Heart left ventricle (tissue), 16 donors: ENCODE measurements around the gene FAM117B. TPM values are rescaled to one million over a fixed set of nuclear protein-coding genes. Genes with fewer than 3 reads are reported as not detected.

Source experiments
- ATAC-seq, 4 donors: fragments of 200-7000 bp; cut with Tn5 transposase; one replicate each; pipeline ENCODE4 v1.9.1; 2020 to 2022; ENCODE audit warnings: moderate library complexity in 4 of 4, mild to moderate bottlenecking in 3 of 4, moderate number of reproducible peaks in 1 of 4
- DNase-seq, 5 donors: peaks; one replicate each; pipeline ENCODE4 v3.0.0-alpha.2; 2020
- H3K27ac ChIP-seq, 12 donors: fragments of 200-600 bp; sonication (generic) in 4 of 12; one replicate each; pipeline versions ENCODE4 v1.5.0 to v1.8.0; 2016 to 2022; ENCODE audit warnings: mild to moderate bottlenecking in 2 of 12
- H3K27me3 ChIP-seq, 9 donors: fragments of 200-600 bp; sonication (generic) in 2 of 9; one replicate each; pipeline versions ENCODE4 v1.5.1 to v1.8.0; 2016 to 2022; ENCODE audit warnings: mild to moderate bottlenecking in 3 of 9
- H3K36me3 ChIP-seq, 9 donors: fragments of 200-600 bp; sonication (generic) in 2 of 9; one replicate each; pipeline versions ENCODE4 v1.5.0 to v1.8.0; 2018 to 2022; ENCODE audit warnings: mild to moderate bottlenecking in 2 of 9
- H3K4me1 ChIP-seq, 12 donors: fragments of 200-600 bp; sonication (generic) in 4 of 12; one replicate each; pipeline versions ENCODE4 v1.5.0 to v1.8.0; 2016 to 2022; ENCODE audit warnings: mild to moderate bottlenecking in 3 of 12
- H3K4me3 ChIP-seq, 12 donors: fragments of 200-600 bp; sonication (generic) in 4 of 12; one replicate each; pipeline versions ENCODE4 v1.5.0 to v1.8.0; 2017 to 2022; ENCODE audit warnings: mild to moderate bottlenecking in 9 of 12, moderate library complexity in 4 of 12
- H3K9me3 ChIP-seq, 12 donors: fragments of 200-600 bp; sonication (generic) in 4 of 12; one replicate each; pipeline versions ENCODE4 v1.5.0 to v1.8.0; 2016 to 2022; ENCODE audit warnings: mild to moderate bottlenecking in 1 of 12
- CTCF ChIP-seq, 12 donors: fragments of 200-600 bp; sonication (generic) in 4 of 12; IDR thresholded peaks; one replicate each; pipeline versions ENCODE4 v1.5.0 to v1.8.0; 2018 to 2022; ENCODE audit warnings: antibody characterized with exemption in 12 of 12, mild to moderate bottlenecking in 5 of 12
- POLR2A ChIP-seq, 2 donors: fragments of 450-650 bp; IDR thresholded peaks; one replicate each; pipeline ENCODE4 v1.6.1; 2017; ENCODE audit warnings: antibody characterized with exemption in 2 of 2, mild to moderate bottlenecking in 2 of 2, moderate library complexity in 2 of 2
- WGBS, 4 donors: extraction: QIAGEN DNeasy Blood & Tissue Kit in 2 of 4; methylation state at CpG; one replicate each; pipeline versions ENCODE4 v1.1.5 to v1.1.7; 2013 to 2018; 5-methylcytosine and 5-hydroxymethylcytosine counted together
- intact Hi-C, 10 donors: fragments of 100-400 bp; cut with DNase I; formaldehyde crosslinking; loops; one replicate each; pipeline versions ENCODE4 v1.11.1 to v1.14.2; 2022
- polyA plus RNA-seq, 2 donors: library from polyadenylated mRNA; stranded (reverse); fragments of 200-250 nt; gene quantifications; one replicate each; pipeline ENCODE4 v1.2.3, GENCODE V29; 2013
- total RNA-seq, 9 donors: library from RNA; depleted of rRNA in 2 of 9; stranded (reverse); fragments of >200 nt in 2 of 9; fragmentation: NEBNext Ultra II Directional in 3 of 9; extraction: Animal tissue kit (Norgen Biotek cat#: 25700) in 3 of 9; gene quantifications; one replicate each; pipeline versions ENCODE4 v1.1.0 to v1.2.4, GENCODE V29; 2016 to 2023
- donor health status: ischemic (EF 13 %, LVEDD 7.1; RV severe dilation, severe dysfunction).
- donor health status: healthy with polysubstance abuse.
- donor health status: DM: no; HTN: yes; CAD: no.
- donor health status: DM: no; HTN: no; CAD: no.
- donor health status: ischemic (EF 25% LVEDD 6.9; RV normal size, moderate dysfunction).
- donor health status: ischemic (EF 25% LVEDD 5.7; RV mildly dilated, moderate dysfunction).
- donor health status: healthy.
- donor health status: DM: yes; HTN: yes; CAD: no.
- donor health status: ischemic (EF 35%, LVEDD 5.7; RV mildly dilated, moderate dysfunction).
- donor health status: nonischemic (EF 11% LVEDD 7.7; RV severe dilation, severe dysfunction).
- donor health status: DM: yes; HTN: yes; CAD: no.
- donor health status: PGD.
- donor health status: ischemic (EF 29% LVEDD 5.4; RV normal size, mild dysfunction).
- donor health status: nonischemic (EF 23%, LVEDD 6.1; RV moderate dilation, normal function).

FAM117B gene
- total and polyA plus RNA-seq, 11 donors: 0.68 to 6.1 (median 2.1) TPM

- H3K4me1 ChIP-seq: peaks cover 0 to 7% (median 0%) of the 10 kb centered on the region in 12 donors
- H3K36me3 ChIP-seq: peaks cover 0 to 3% (median 0%) of the 10 kb centered on the region in 9 donors
- 91 to 96% (median 95%) methylated on average over 3 of the region's 3 CpGs for WGBS, 4 donors
- no peak overlapping the region for H3K27ac ChIP-seq
- H3K9me3 ChIP-seq: peaks cover 0 to 35% (median 13%) of the 10 kb centered on the region in 12 donors
- DNase-seq (no peak), ATAC-seq (no peak)
- H3K4me3 ChIP-seq: no peak overlapping the region
- no peak for TF ChIP-seq POLR2A (IDR thresholded peaks at IDR 0.05)
- no peak for TF ChIP-seq CTCF (IDR thresholded peaks at IDR 0.05)
- intact Hi-C loops: no loop called here
- H3K27me3 ChIP-seq: no peaks in the 10 kb centered on the region
Observed at GRCh38 chr2:202717598-202718310, 83.0 kb downstream of the FAM117B start.

GRCh38 chr2:202718614-202719013 lies 83.8 kb downstream of the FAM117B start:
- peaks cover 0 to 3% (median 0%) of the 10 kb centered on the region in 9 donors for H3K36me3 ChIP-seq
- no peaks in the 10 kb centered on the region for H3K27me3 ChIP-seq
- H3K4me1 ChIP-seq: peaks cover 0 to 7% (median 0%) of the 10 kb centered on the region in 12 donors
- DNase-seq: no peak
- TF ChIP-seq CTCF (IDR thresholded peaks at IDR 0.05) (no peak), POLR2A (IDR thresholded peaks at IDR 0.05) (no peak)
- no peak for ATAC-seq
- peaks cover 0 to 28% (median 10%) of the 10 kb centered on the region in 12 donors for H3K9me3 ChIP-seq
- no peak overlapping the region for H3K27ac ChIP-seq
- 53 to 62% (median 55%) methylated on average over 4 of the region's 4 CpGs for WGBS, 4 donors
- no peak overlapping the region for H3K4me3 ChIP-seq
- intact Hi-C loops: no loop called here

- no peak for ATAC-seq
- 41 to 95% (median 86%) methylated on average over 2 of the region's 2 CpGs for WGBS, 4 donors
Observed at GRCh38 chr2:202720226-202720625, 85.5 kb downstream of the FAM117B start.

More at GRCh38 chr2:202720226-202720625, 85.5 kb downstream of the FAM117B start:
- TF ChIP-seq CTCF (IDR thresholded peaks at IDR 0.05): no peak
- no peak for TF ChIP-seq POLR2A (IDR thresholded peaks at IDR 0.05)
- H3K27ac ChIP-seq: no peak overlapping the region
- no peaks in the 10 kb centered on the region for H3K27me3 ChIP-seq
- intact Hi-C loops: no loop called here
- no peak overlapping the region for H3K4me3 ChIP-seq
- H3K9me3 ChIP-seq: peaks cover 0 to 21% (median 10%) of the 10 kb centered on the region in 12 donors
- peaks cover 0 to 7% (median 0%) of the 10 kb centered on the region in 12 donors for H3K4me1 ChIP-seq
- DNase-seq: no peak
- peaks cover 0 to 3% (median 0%) of the 10 kb centered on the region in 9 donors for H3K36me3 ChIP-seq
